ENCODE measurements around the gene ERAS. TPM values are rescaled to one million over a fixed set of nuclear protein-coding genes. Genes with fewer than 3 reads are reported as not detected.

ERAS gene
- polyA plus RNA-seq (2012; ENCODE audit: missing spikeins) = not detected

- DNase-seq (ENCODE audit: insufficient read length) (no peak), FAIRE-seq (no peak)
- TF ChIP-seq POLR2AphosphoS5 (IDR thresholded peaks at IDR 0.05; ENCODE audit: low read depth, low read length) = no peak
- TF ChIP-seq POLR2A (IDR thresholded peaks at IDR 0.05; ENCODE audit: low read depth, low read length) = no peak
- TF ChIP-seq TAF1 (IDR thresholded peaks at IDR 0.05; ENCODE audit: borderline replicate concordance, low read depth, low read length) = no peak
These were observed at the start of gene ERAS for GRCh38 chrX:48826135-48826875. Gene ERAS (plus strand): TSS chrX:48826513. CDS start chrX:48829124, 2,611 bp downstream.

GRCh38 chrX:48776818-48777439 is 49.4 kb upstream of the ERAS start:
- FAIRE-seq (no peak), DNase-seq (ENCODE audit: insufficient read length) (no peak)
- TF ChIP-seq TAF1 (IDR thresholded peaks at IDR 0.05; ENCODE audit: borderline replicate concordance, low read depth, low read length) (no peak), POLR2A (IDR thresholded peaks at IDR 0.05; ENCODE audit: low read depth, low read length) (no peak)

GRCh38 chrX:48779399-48779798 is 46.9 kb upstream of the ERAS start:
- FAIRE-seq (no peak), DNase-seq (ENCODE audit: insufficient read length) (no peak)
- TF ChIP-seq TAF1 (IDR thresholded peaks at IDR 0.05; ENCODE audit: borderline replicate concordance, low read depth, low read length) (no peak), POLR2AphosphoS5 (IDR thresholded peaks at IDR 0.05; ENCODE audit: low read depth, low read length) (no peak), POLR2A (IDR thresholded peaks at IDR 0.05; ENCODE audit: low read depth, low read length) (no peak)

GRCh38 chrX:48781705-48782104 is 44.6 kb upstream of the ERAS start:
- DNase-seq (ENCODE audit: insufficient read length) = no peak
- TF ChIP-seq POLR2A (IDR thresholded peaks at IDR 0.05; ENCODE audit: low read depth, low read length) = no peak
- TF ChIP-seq TAF1 (IDR thresholded peaks at IDR 0.05; ENCODE audit: borderline replicate concordance, low read depth, low read length) = no peak
- no peak for FAIRE-seq

GRCh38 chrX:48782216-48782615 is 44.1 kb upstream of the ERAS start:
- no peak for FAIRE-seq
- TF ChIP-seq POLR2AphosphoS5 (IDR thresholded peaks at IDR 0.05; ENCODE audit: low read depth, low read length) = no peak
- TF ChIP-seq TAF1 (IDR thresholded peaks at IDR 0.05; ENCODE audit: borderline replicate concordance, low read depth, low read length) = no peak
- DNase-seq (ENCODE audit: insufficient read length) = no peak

GRCh38 chrX:48782795-48783194 is 43.5 kb upstream of the ERAS start:
- DNase-seq (ENCODE audit: insufficient read length) (no peak), FAIRE-seq (no peak)
- TF ChIP-seq POLR2AphosphoS5 (IDR thresholded peaks at IDR 0.05; ENCODE audit: low read depth, low read length) = no peak
- TF ChIP-seq TAF1 (IDR thresholded peaks at IDR 0.05; ENCODE audit: borderline replicate concordance, low read depth, low read length) = no peak
- no peak for TF ChIP-seq POLR2A (IDR thresholded peaks at IDR 0.05; ENCODE audit: low read depth, low read length)

- FAIRE-seq = no peak
- TF ChIP-seq POLR2AphosphoS5 (IDR thresholded peaks at IDR 0.05; ENCODE audit: low read depth, low read length) (no peak), TAF1 (IDR thresholded peaks at IDR 0.05; ENCODE audit: borderline replicate concordance, low read depth, low read length) (no peak), POLR2A (IDR thresholded peaks at IDR 0.05; ENCODE audit: low read depth, low read length) (no peak)
These were observed 41.6 kb upstream of the ERAS start for GRCh38 chrX:48784726-48785125.

GRCh38 chrX:48785186-48785539 is 41.1 kb upstream of the ERAS start:
- FAIRE-seq (no peak), DNase-seq (ENCODE audit: insufficient read length) (no peak)
- TF ChIP-seq POLR2AphosphoS5 (IDR thresholded peaks at IDR 0.05; ENCODE audit: low read depth, low read length) = no peak
- no peak for TF ChIP-seq TAF1 (IDR thresholded peaks at IDR 0.05; ENCODE audit: borderline replicate concordance, low read depth, low read length)
- no peak for TF ChIP-seq POLR2A (IDR thresholded peaks at IDR 0.05; ENCODE audit: low read depth, low read length)

More at GRCh38 chrX:48784726-48785125, 41.6 kb upstream of the ERAS start:
- DNase-seq (ENCODE audit: insufficient read length) = no peak

- DNase-seq (ENCODE audit: insufficient read length) (no peak), FAIRE-seq (no peak)
- no peak for TF ChIP-seq TAF1 (IDR thresholded peaks at IDR 0.05; ENCODE audit: borderline replicate concordance, low read depth, low read length)
- TF ChIP-seq POLR2AphosphoS5 (IDR thresholded peaks at IDR 0.05; ENCODE audit: low read depth, low read length) = no peak
- no peak for TF ChIP-seq POLR2A (IDR thresholded peaks at IDR 0.05; ENCODE audit: low read depth, low read length)
These were observed 40.6 kb upstream of the ERAS start for GRCh38 chrX:48785540-48786214.

- DNase-seq (ENCODE audit: insufficient read length) = no peak
- FAIRE-seq = no peak
- no peak for TF ChIP-seq TAF1 (IDR thresholded peaks at IDR 0.05; ENCODE audit: borderline replicate concordance, low read depth, low read length)
- TF ChIP-seq POLR2AphosphoS5 (IDR thresholded peaks at IDR 0.05; ENCODE audit: low read depth, low read length) = no peak
- TF ChIP-seq POLR2A (IDR thresholded peaks at IDR 0.05; ENCODE audit: low read depth, low read length) = no peak
These were observed 39.9 kb upstream of the ERAS start, which contains the start of gene GATA1 for GRCh38 chrX:48786341-48786800. Gene GATA1 (plus strand): TSS chrX:48786590. CDS start chrX:48791110, 4,520 bp downstream.

GRCh38 chrX:48786825-48787504 is 39.3 kb upstream of the ERAS start:
- FAIRE-seq (no peak), DNase-seq (ENCODE audit: insufficient read length) (no peak)
- TF ChIP-seq POLR2AphosphoS5 (IDR thresholded peaks at IDR 0.05; ENCODE audit: low read depth, low read length) (no peak), TAF1 (IDR thresholded peaks at IDR 0.05; ENCODE audit: borderline replicate concordance, low read depth, low read length) (no peak), POLR2A (IDR thresholded peaks at IDR 0.05; ENCODE audit: low read depth, low read length) (no peak)
